ENCODE data around the gene ZNF180.
A peak's percentile ranks its signal among the peaks of the same experiment; 100 is the strongest.
"Not testable (repeated sequence)": the region's sequence is repeated elsewhere in the genome, so short reads cannot be mapped to it uniquely, and the experiment has no call there.

The ZNF180 gene

GRCh38 chr19:44496711-44497110, 3.6 kb downstream of the ZNF180 start:
- DNase-seq: no peak

GRCh38 chr19:44476559-44477408, 23.5 kb downstream of the ZNF180 start:
- DNase-seq: no peak

GRCh38 chr19:44468730-44469129, 31.6 kb downstream of the ZNF180 start:
- DNase-seq: not testable (repeated sequence)

- DNase-seq: not testable (repeated sequence)
These were observed 37.6 kb downstream of the ZNF180 start for GRCh38 chr19:44462600-44463286.

- not testable (repeated sequence) for DNase-seq
These were observed 44.3 kb downstream of the ZNF180 start for GRCh38 chr19:44456016-44456415.

GRCh38 chr19:44455100-44455499, 45.2 kb downstream of the ZNF180 start:
- DNase-seq: no peak

GRCh38 chr19:44452367-44452766, 48.0 kb downstream of the ZNF180 start:
- no peak for DNase-seq

GRCh38 chr19:44451687-44452086, 48.6 kb downstream of the ZNF180 start:
- no peak for DNase-seq

- DNase-seq: peak; percentile 59 to 69
These were observed 52.2 kb downstream of the ZNF180 start, which contains the start of gene ZNF229 for GRCh38 chr19:44447916-44448674. TSS of gene ZNF229 (minus strand) at chr19:44448472. CDS start at chr19:44442847, 5,625 bp downstream.

- DNase-seq: no peak
These were observed 61.9 kb downstream of the ZNF180 start for GRCh38 chr19:44438441-44438840.

GRCh38 chr19:44435441-44435840, 64.9 kb downstream of the ZNF180 start:
- no peak for DNase-seq

- DNase-seq: no peak
These were observed 69.4 kb downstream of the ZNF180 start for GRCh38 chr19:44430956-44431355.
